Keratinocyte (primary cell): ENCODE measurements around the gene ASTL. TPM values are rescaled to one million over a fixed set of nuclear protein-coding genes. Genes with fewer than 3 reads are reported as not detected.

Experiments
- DNase-seq: peaks from one replicate; pipeline ENCODE4 v3.0.0-alpha.2; 2011; ENCODE audit warnings: low read depth, missing footprints, low spot score
- FAIRE-seq: peaks from 2 replicates; lab custom pipeline; 2011; peaks lifted over from hg19 to GRCh38; lab: Jason Lieb, UNC
- H2AFZ ChIP-seq: 2 replicates; pipeline ENCODE4 v1.6.0; 2012; ENCODE audit warnings: low read length, control low read depth, inconsistent platforms; ENCODE audit not compliant: control insufficient read depth
- H3K27ac ChIP-seq: 2 replicates; pipeline ENCODE4 v1.5.1; 2011; ENCODE audit warnings: low read length; ENCODE audit not compliant: control insufficient read depth, insufficient read depth
- H3K27me3 ChIP-seq: 3 replicates; pipeline ENCODE4 v1.6.0; 2011; ENCODE audit warnings: low read length; ENCODE audit not compliant: control insufficient read depth, insufficient read depth; ENCODE audit errors: extremely low read depth
- H3K36me3 ChIP-seq, 2 experiments: 2 replicates in 1 of 2; 3 replicates in 1 of 2; pipeline ENCODE4 v1.5.1; 2011; ENCODE audit warnings: low read length in 2 of 2, mild to moderate bottlenecking in 1 of 2; ENCODE audit not compliant: control insufficient read depth in 2 of 2, insufficient read depth in 2 of 2; ENCODE audit errors: extremely low read depth in 1 of 2
- H3K4me1 ChIP-seq: 3 replicates; pipeline ENCODE4 v1.5.1; 2011; ENCODE audit warnings: low read length; ENCODE audit not compliant: control insufficient read depth, insufficient read depth; ENCODE audit errors: extremely low read depth
- H3K4me2 ChIP-seq: 3 replicates; pipeline ENCODE4 v1.6.0; 2011; ENCODE audit warnings: low read depth, low read length; ENCODE audit not compliant: control insufficient read depth, insufficient read depth; ENCODE audit errors: extremely low read depth
- H3K4me3 ChIP-seq, 3 experiments: fragments of 200-600 bp in 1 of 3; sonication (generic) in 1 of 3; 2 replicates in 2 of 3; 3 replicates in 1 of 3; pipeline ENCODE4 v1.5.1; 2011 to 2016; ENCODE audit warnings: low read length in 3 of 3, mild to moderate bottlenecking in 3 of 3, control low read depth in 2 of 3, inconsistent platforms in 1 of 3, low read depth in 1 of 3, mixed read lengths in 1 of 3, mixed run types in 1 of 3, moderate library complexity in 1 of 3; ENCODE audit not compliant: control insufficient read depth in 2 of 3, insufficient read depth in 2 of 3; ENCODE audit errors: extremely low read depth in 1 of 3
- H3K79me2 ChIP-seq: 2 replicates; pipeline ENCODE4 v1.6.0; 2012; ENCODE audit warnings: low read length; ENCODE audit not compliant: control insufficient read depth, insufficient read depth
- H3K9ac ChIP-seq: 3 replicates; pipeline ENCODE4 v1.6.0; 2011; ENCODE audit warnings: low read length; ENCODE audit not compliant: control insufficient read depth, insufficient read depth; ENCODE audit errors: extremely low read depth
- H3K9me1 ChIP-seq: 3 replicates; pipeline ENCODE4 v1.6.0; 2011; ENCODE audit warnings: low read length; ENCODE audit not compliant: control insufficient read depth, insufficient read depth; ENCODE audit errors: extremely low read depth
- H3K9me3 ChIP-seq: 2 replicates; pipeline ENCODE4 v1.5.1; 2012; ENCODE audit warnings: low read depth, low read length; ENCODE audit not compliant: control insufficient read depth
- H4K20me1 ChIP-seq: 3 replicates; pipeline ENCODE4 v1.6.0; 2011; ENCODE audit warnings: low read length; ENCODE audit not compliant: control insufficient read depth, insufficient read depth; ENCODE audit errors: extremely low read depth
- CTCF ChIP-seq, 3 experiments: IDR thresholded peaks in 1 of 3; conservative IDR thresholded peaks in 1 of 3; optimal IDR thresholded peaks in 1 of 3; 2 replicates in 2 of 3; 3 replicates in 1 of 3; pipeline versions ENCODE3 to v1.5.1; 2011; ENCODE audit warnings: low read length in 3 of 3, mild to moderate bottlenecking in 3 of 3, moderate library complexity in 2 of 3, control low read depth in 1 of 3, inconsistent platforms in 1 of 3; ENCODE audit not compliant: insufficient read depth in 2 of 3; ENCODE audit errors: extremely low read depth in 1 of 3
- EZH2 ChIP-seq: IDR thresholded peaks from one replicate; pipeline ENCODE4 v1.6.1; 2012; ENCODE audit warnings: inconsistent platforms, mild to moderate bottlenecking, low read length, moderate library complexity
- dilution Hi-C: fragments of 300-500 bp; cut with MboI; formaldehyde crosslinking; loops from one replicate; pipeline ENCODE4 v1.7.0; 2020; ENCODE audit warnings: low sequenced_read_pairs; ENCODE audit not compliant: extremely low pct_ligation_motif_present
- polyA plus RNA-seq, 5 experiments: library from polyadenylated mRNA; depleted of rRNA in 3 of 5; stranded (reverse) in 3 of 5; stranded (forward) in 1 of 5; unstranded in 1 of 5; fragments of >200 nt; gene quantifications; 1 replicate in 1 of 5; 2 replicates in 3 of 5; 3 replicates in 1 of 5; pipeline versions ENCODE4 v1.2.1 to v1.2.3, GENCODE V29; 2011 to 2012; ENCODE audit warnings: missing spikeins in 2 of 5, low read depth in 1 of 5, low replicate concordance in 1 of 5

ASTL gene
- polyA plus RNA-seq, 1 donor (not counting 4 experiments of a cell fraction or from before 2014, with no cell fraction given) = not detected

DNA sequence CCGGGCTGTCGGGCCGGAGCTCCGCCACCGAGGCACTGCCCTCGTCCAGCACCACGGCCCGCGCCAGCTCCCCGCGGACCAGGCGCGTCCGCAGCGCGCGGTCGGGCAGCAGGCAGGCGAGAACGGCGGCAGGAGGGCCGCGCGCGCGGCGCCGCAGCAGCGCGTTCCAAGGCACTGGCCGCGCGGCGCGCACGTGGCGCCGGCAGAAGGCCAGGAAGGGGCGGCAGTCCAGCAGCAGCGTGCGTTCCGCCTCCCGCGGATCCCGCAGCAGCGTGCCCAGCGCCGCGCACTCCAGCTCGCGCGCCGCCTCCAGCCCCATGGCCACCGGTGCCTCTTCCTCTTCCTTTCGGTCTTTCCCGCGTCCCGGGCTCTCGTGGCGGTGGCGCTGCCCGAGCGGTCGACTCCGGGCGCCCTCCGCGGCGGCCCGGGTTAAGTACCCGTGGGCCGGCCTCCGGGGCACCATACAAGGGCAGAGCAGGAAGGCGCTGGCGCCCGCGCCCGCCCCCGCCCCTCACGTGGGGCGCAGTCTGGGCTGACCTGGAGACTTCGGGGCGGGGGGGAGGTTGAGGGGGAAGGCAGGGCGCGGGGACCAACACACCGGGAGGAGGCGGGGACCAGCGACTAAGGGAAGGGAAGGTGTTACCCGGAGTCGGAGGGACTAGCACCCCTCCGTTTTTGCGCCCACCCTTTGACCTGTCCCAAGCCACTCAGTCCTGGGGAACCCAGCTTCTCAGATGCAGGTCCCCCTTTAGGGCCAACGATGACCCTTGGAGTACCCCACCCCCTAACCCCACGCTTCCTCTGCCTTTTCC lies 6.9 kb upstream of the ASTL start, which contains the start of gene DUSP2:
TSS of gene DUSP2 (minus strand) at position 405 of the 812 bp plus-strand sequence. CDS start at position 319, 86 bp downstream.
- peak within 1 kb of the TSS; percentile 47 for H3K4me2 ChIP-seq
- H3K36me3 ChIP-seq = no peaks in the 10 kb centered on the region
- H2AFZ ChIP-seq = peak within 1 kb of the TSS; percentile 75
- peaks cover 37% of the 10 kb centered on the region for H3K4me1 ChIP-seq
- H3K4me3 ChIP-seq = peak within 1 kb of the TSS; percentile 40 to 55 (median 46)
- no peaks in the 10 kb centered on the region for H3K9me3 ChIP-seq
- dilution Hi-C loops = no loop called here
- H3K79me2 ChIP-seq = no peaks in the 10 kb centered on the region
- no peaks in the 10 kb centered on the region for H4K20me1 ChIP-seq
- H3K27ac ChIP-seq = no peak within 1 kb of the TSS
- no peaks in the 10 kb centered on the region for H3K9me1 ChIP-seq
- FAIRE-seq = no peak
- DNase-seq = no peak
- H3K27me3 ChIP-seq = no peaks in the 10 kb centered on the region
- peak within 1 kb of the TSS; percentile 50 for H3K9ac ChIP-seq
- TF ChIP-seq CTCF (optimal IDR thresholded peaks at IDR 0.05 in 1 of 3, IDR thresholded peaks at IDR 0.05 in 1 of 3, conservative IDR thresholded peaks at IDR 0.05 in 1 of 3; ENCODE audit: extremely low read depth in 1 of 3, insufficient read depth in 2 of 3, low read length in 3 of 3) = no peak
- TF ChIP-seq EZH2 = no peak

- no peak for DNase-seq
- no peaks in the 10 kb centered on the region for H3K36me3 ChIP-seq
- no peak overlapping the region for H3K27ac ChIP-seq
- no peaks in the 10 kb centered on the region for H3K9me3 ChIP-seq
- H3K9me1 ChIP-seq = no peaks in the 10 kb centered on the region
- peak overlapping the region; percentile 47 for H3K4me2 ChIP-seq
- H3K79me2 ChIP-seq = no peaks in the 10 kb centered on the region
- H4K20me1 ChIP-seq = no peaks in the 10 kb centered on the region
- FAIRE-seq = no peak
- peak overlapping the region; percentile 40 to 55 (median 46) for H3K4me3 ChIP-seq
- H2AFZ ChIP-seq = peak overlapping the region; percentile 75
- H3K27me3 ChIP-seq = no peaks in the 10 kb centered on the region
- peak overlapping the region; percentile 50 for H3K9ac ChIP-seq
- TF ChIP-seq CTCF (optimal IDR thresholded peaks at IDR 0.05 in 1 of 3, IDR thresholded peaks at IDR 0.05 in 1 of 3, conservative IDR thresholded peaks at IDR 0.05 in 1 of 3; ENCODE audit: extremely low read depth in 1 of 3, insufficient read depth in 2 of 3, low read length in 3 of 3) = no peak
- TF ChIP-seq EZH2 = no peak
- H3K4me1 ChIP-seq = peaks cover 37% of the 10 kb centered on the region
- dilution Hi-C loops = no loop called here
These were observed 6.3 kb upstream of the ASTL start for GRCh38 chr2:96144481-96145035.
